Measurements from ENCODE around the gene TF. TPM values are rescaled to one million over a fixed set of nuclear protein-coding genes. Genes with fewer than 3 reads are reported as not detected.

TF gene
- total and polyA plus RNA-seq, 7 donors, result 0.10 to 6.6 (median 1.0) TPM

GRCh38 chr3:133845127-133845526 is 98.9 kb downstream of the TF start:
- intact Hi-C loops (cut with DNase I), result no loop called here
- Histone ChIP-seq H3K36me3 (ENCODE audit: insufficient read depth in 1 of 2, low read depth in 1 of 2) (no peaks in the 10 kb centered on the region), H3K27me3 (ENCODE audit: insufficient read depth in 3 of 3, low read length in 2 of 3) (no peaks in the 10 kb centered on the region), H3K27ac (no peak overlapping the region), H3K4me3 (no peak overlapping the region), H3K4me1 (no peaks in the 10 kb centered on the region), H3K9me3 (no peaks in the 10 kb centered on the region)
- DNase-seq (no peak), ATAC-seq (no peak)
- 77 to 89% (median 88%) methylated on average over 4 of the region's 4 CpGs for WGBS, 3 donors
- no peak for TF ChIP-seq CTCF (IDR thresholded peaks at IDR 0.05)

Other genes with a start within 250 kb of the TF start
- gene CDV3, start 172.7 kb upstream of the TF start, total RNA-seq, result 100 to 1,000 TPM; 238 to 444 (median 343) TPM
- gene CDV3, start 172.7 kb upstream of the TF start, polyA plus RNA-seq, result 100 to 1,000 TPM; 175 to 394 (median 291) TPM
- gene TOPBP1, start 84.5 kb upstream of the TF start, total RNA-seq, result 10 to 100 TPM in 1 of 4 donors, 1 to 10 TPM in 3; 6.7 to 10.5 (median 8.4) TPM
- gene TOPBP1, start 84.5 kb upstream of the TF start, polyA plus RNA-seq, result 1 to 10 TPM; 5.7 to 8.8 (median 6.7) TPM
- 10 to 100 TPM; 28.0 to 52.3 (median 43.1) TPM for gene SRPRB, start 59.4 kb downstream of the TF start, total RNA-seq
- gene SRPRB, start 59.4 kb downstream of the TF start, polyA plus RNA-seq, result 10 to 100 TPM; 33.5 to 70.4 (median 48.9) TPM
- gene RAB6B, start 149.5 kb downstream of the TF start, total RNA-seq, result 1 to 10 TPM; 2.0 to 3.8 (median 3.4) TPM
- gene RAB6B, start 149.5 kb downstream of the TF start, polyA plus RNA-seq, result 1 to 10 TPM in 1 of 3 donors, under 1 TPM in 2; 0.93 to 1.3 (median 0.94) TPM

Measured in psoas muscle (tissue), 8 donors.